Measurements from ENCODE around the gene RBPJ. TPM values are rescaled to one million over a fixed set of nuclear protein-coding genes. Genes with fewer than 3 reads are reported as not detected.
"Not testable (repeated sequence)": the region's sequence is repeated elsewhere in the genome, so short reads cannot be mapped to it uniquely, and the experiment has no call there.

The RBPJ gene
- total and polyA plus RNA-seq, 2 experiments from 2014 or later = 73.7 to 74.5 TPM

DNA sequence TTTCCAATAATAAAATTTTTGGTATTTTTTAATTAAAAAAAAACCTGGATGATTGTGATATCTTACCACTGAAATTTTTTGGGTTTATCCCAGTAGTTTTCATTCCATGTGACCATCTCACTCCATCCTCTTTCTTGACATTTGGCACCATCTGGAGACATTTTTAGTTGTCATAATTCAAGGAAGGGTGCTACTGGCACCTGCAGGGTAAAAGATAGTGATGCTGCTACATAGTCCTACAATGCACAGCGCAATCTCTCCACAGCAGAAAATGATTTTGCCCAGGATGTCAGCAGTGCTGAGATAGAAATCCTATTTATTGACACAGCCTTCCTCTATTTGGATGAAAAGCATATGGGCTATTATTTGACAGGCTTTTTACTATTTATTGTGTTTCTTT is 79.3 kb downstream of the RBPJ start:
- 96% methylated on average over 1 of the region's 1 CpG for WGBS (ENCODE audit: low lambda C conversion rate, missing lambda C conversion rate)
- H3K9me3 ChIP-seq (ENCODE audit: low read depth) = no peaks in the 10 kb centered on the region
- H4K20me1 ChIP-seq (ENCODE audit: insufficient read depth, poor library complexity, severe bottlenecking) = no peaks in the 10 kb centered on the region
- H3K27ac ChIP-seq = no peak overlapping the region
- no peaks in the 10 kb centered on the region for H3K9me2 ChIP-seq (replicated peaks; ENCODE audit: insufficient read depth)
- no peak overlapping the region for H3K4me3 ChIP-seq
- no peak overlapping the region for H2AFZ ChIP-seq
- no peaks in the 10 kb centered on the region for H3K36me3 ChIP-seq (replicated peaks; ENCODE audit: insufficient read depth, low read depth)
- no peaks in the 10 kb centered on the region for H3K27me3 ChIP-seq
- no peak overlapping the region for H3K4me2 ChIP-seq
- no peaks in the 10 kb centered on the region for H3K4me1 ChIP-seq (ENCODE audit: insufficient read depth)
- no peak for DNase-seq (ENCODE audit: low spot score)
- TF ChIP-seq EZH2 (IDR thresholded peaks at IDR 0.05; ENCODE audit: borderline replicate concordance) (no peak), EZH2phosphoT487 (IDR thresholded peaks at IDR 0.05; ENCODE audit: low read depth, severe bottlenecking, unreplicated experiment) (no peak)
- TF ChIP-seq, protein P1, sequence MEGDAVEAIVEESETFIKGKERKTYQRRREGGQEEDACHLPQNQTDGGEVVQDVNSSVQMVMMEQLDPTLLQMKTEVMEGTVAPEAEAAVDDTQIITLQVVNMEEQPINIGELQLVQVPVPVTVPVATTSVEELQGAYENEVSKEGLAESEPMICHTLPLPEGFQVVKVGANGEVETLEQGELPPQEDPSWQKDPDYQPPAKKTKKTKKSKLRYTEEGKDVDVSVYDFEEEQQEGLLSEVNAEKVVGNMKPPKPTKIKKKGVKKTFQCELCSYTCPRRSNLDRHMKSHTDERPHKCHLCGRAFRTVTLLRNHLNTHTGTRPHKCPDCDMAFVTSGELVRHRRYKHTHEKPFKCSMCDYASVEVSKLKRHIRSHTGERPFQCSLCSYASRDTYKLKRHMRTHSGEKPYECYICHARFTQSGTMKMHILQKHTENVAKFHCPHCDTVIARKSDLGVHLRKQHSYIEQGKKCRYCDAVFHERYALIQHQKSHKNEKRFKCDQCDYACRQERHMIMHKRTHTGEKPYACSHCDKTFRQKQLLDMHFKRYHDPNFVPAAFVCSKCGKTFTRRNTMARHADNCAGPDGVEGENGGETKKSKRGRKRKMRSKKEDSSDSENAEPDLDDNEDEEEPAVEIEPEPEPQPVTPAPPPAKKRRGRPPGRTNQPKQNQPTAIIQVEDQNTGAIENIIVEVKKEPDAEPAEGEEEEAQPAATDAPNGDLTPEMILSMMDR (IDR thresholded peaks at IDR 0.05; ENCODE audit: poor library complexity) = no peak
- peaks cover 19% of the 10 kb centered on the region for H3K79me2 ChIP-seq

GRCh38 chr4:26402017-26402416 is 81.2 kb downstream of the RBPJ start:
- DNase-seq (ENCODE audit: low spot score); H3K9me3 ChIP-seq (ENCODE audit: low read depth); H3K36me3 ChIP-seq (replicated peaks; ENCODE audit: insufficient read depth, low read depth); H3K4me1 ChIP-seq (ENCODE audit: insufficient read depth); H3K9me2 ChIP-seq (replicated peaks; ENCODE audit: insufficient read depth); H3K4me2 ChIP-seq; H3K27ac ChIP-seq; H3K4me3 ChIP-seq; H2AFZ ChIP-seq; H4K20me1 ChIP-seq (ENCODE audit: insufficient read depth, poor library complexity, severe bottlenecking); H3K27me3 ChIP-seq: not testable (repeated sequence)
- WGBS (ENCODE audit: low lambda C conversion rate, missing lambda C conversion rate) = 89% methylated on average over 3 of the region's 3 CpGs
- peaks cover 17% of the 10 kb centered on the region for H3K79me2 ChIP-seq

- no peak for DNase-seq (ENCODE audit: low spot score)
- Histone ChIP-seq H3K36me3 (replicated peaks; ENCODE audit: insufficient read depth, low read depth) (no peaks in the 10 kb centered on the region), H3K4me1 (ENCODE audit: insufficient read depth) (no peaks in the 10 kb centered on the region), H3K9me2 (replicated peaks; ENCODE audit: insufficient read depth) (no peaks in the 10 kb centered on the region), H3K27ac (peak overlapping the region; percentile 2), H3K4me2 (no peak overlapping the region), H3K4me3 (no peak overlapping the region), H3K9me3 (ENCODE audit: low read depth) (no peaks in the 10 kb centered on the region), H4K20me1 (ENCODE audit: insufficient read depth, poor library complexity, severe bottlenecking) (no peaks in the 10 kb centered on the region), H3K79me2 (peaks cover 17% of the 10 kb centered on the region), H3K27me3 (no peaks in the 10 kb centered on the region), H2AFZ (no peak overlapping the region)
- WGBS (ENCODE audit: low lambda C conversion rate, missing lambda C conversion rate) = 79% methylated on average over 3 of the region's 3 CpGs
- TF ChIP-seq EZH2phosphoT487 (IDR thresholded peaks at IDR 0.05; ENCODE audit: low read depth, severe bottlenecking, unreplicated experiment) = no peak
- TF ChIP-seq, protein P1 (IDR thresholded peaks at IDR 0.05; ENCODE audit: poor library complexity) = no peak
- no peak for TF ChIP-seq EZH2 (IDR thresholded peaks at IDR 0.05; ENCODE audit: borderline replicate concordance)
Measured at GRCh38 chr4:26402458-26402857, 81.6 kb downstream of the RBPJ start.

DNA sequence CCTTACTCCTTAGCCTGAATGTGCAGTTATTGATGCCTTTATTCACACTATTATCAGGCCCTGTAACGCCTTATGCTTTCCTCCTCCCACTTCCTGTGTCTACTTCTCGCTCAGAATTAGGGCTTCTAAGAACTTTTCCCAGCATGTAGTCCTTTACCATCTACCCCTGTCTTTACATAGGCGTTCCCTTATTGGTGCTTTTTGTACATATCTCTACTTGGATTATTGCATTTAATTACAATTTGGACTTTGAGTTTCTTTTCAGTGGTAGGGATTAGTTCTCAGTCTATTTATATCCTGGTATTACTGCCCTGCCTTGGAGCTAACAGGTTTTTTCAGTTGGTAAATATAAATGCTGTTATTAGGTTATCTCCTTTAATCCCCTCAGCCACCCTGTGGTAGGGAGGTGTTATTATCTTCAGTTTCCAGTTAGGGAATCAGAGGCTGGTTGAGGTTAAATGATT is 84.0 kb downstream of the RBPJ start:
- H3K9me2 ChIP-seq (replicated peaks; ENCODE audit: insufficient read depth) = no peaks in the 10 kb centered on the region
- no peaks in the 10 kb centered on the region for H3K36me3 ChIP-seq (replicated peaks; ENCODE audit: insufficient read depth, low read depth)
- H3K79me2 ChIP-seq = peaks cover 17% of the 10 kb centered on the region
- TF ChIP-seq, protein P1 (IDR thresholded peaks at IDR 0.05; ENCODE audit: poor library complexity) = peak; percentile 26
- TF ChIP-seq EZH2 (IDR thresholded peaks at IDR 0.05; ENCODE audit: borderline replicate concordance) = no peak
- TF ChIP-seq EZH2phosphoT487 (IDR thresholded peaks at IDR 0.05; ENCODE audit: low read depth, severe bottlenecking, unreplicated experiment) = no peak
- 76% methylated on average over 3 of the region's 3 CpGs for WGBS (ENCODE audit: low lambda C conversion rate, missing lambda C conversion rate)
- peak overlapping the region; percentile 66 for H3K27ac ChIP-seq
- H4K20me1 ChIP-seq (ENCODE audit: insufficient read depth, poor library complexity, severe bottlenecking) = no peaks in the 10 kb centered on the region
- DNase-seq (ENCODE audit: low spot score) = peak; percentile 59
- no peaks in the 10 kb centered on the region for H3K9me3 ChIP-seq (ENCODE audit: low read depth)
- H3K4me1 ChIP-seq (ENCODE audit: insufficient read depth) = peaks cover 7% of the 10 kb centered on the region
- H3K27me3 ChIP-seq = no peaks in the 10 kb centered on the region
- no peak overlapping the region for H2AFZ ChIP-seq
- no peak overlapping the region for H3K4me3 ChIP-seq
- H3K4me2 ChIP-seq = peak overlapping the region; percentile 5
